Brain microvascular endothelial cell (primary cell): ENCODE data around the gene KRTAP26-1.

ENCODE experiments used
- DNase-seq: peaks from one replicate; pipeline ENCODE4 v3.0.0-alpha.2; 2020
- H3K27ac ChIP-seq: fragments of 250-450 bp; sonication (Bioruptor Pico); 2 replicates; pipeline ENCODE4 v1.5.1; 2020; ENCODE audit warnings: mild to moderate bottlenecking, moderate library complexity
- H3K27me3 ChIP-seq: fragments of 250-450 bp; sonication (Bioruptor Pico); replicated peaks from 2 replicates; pipeline ENCODE4 v1.5.1; 2020; ENCODE audit warnings: mild to moderate bottlenecking
- H3K36me3 ChIP-seq: fragments of 250-450 bp; sonication (Bioruptor Pico); replicated peaks from 2 replicates; pipeline ENCODE4 v1.5.1; 2020; ENCODE audit warnings: mild to moderate bottlenecking
- H3K4me3 ChIP-seq: 2 replicates; pipeline ENCODE4 v1.5.1; 2011; ENCODE audit warnings: low read depth, mild to moderate bottlenecking, control low read depth, low read length, moderate library complexity
- CTCF ChIP-seq: IDR thresholded peaks from 2 replicates; pipeline ENCODE4 v1.5.1; 2011; ENCODE audit warnings: low read depth, mild to moderate bottlenecking, moderate library complexity, low read length, control low read depth, inconsistent platforms; ENCODE audit errors: missing control alignments
- in situ Hi-C: cut with HindIII; loops from 2 replicates; pipeline ENCODE4 v1.10.0; 2017; ENCODE audit warnings: low sequenced_read_pairs, low pct_ligation_motif_present

The KRTAP26-1 gene

DNA sequence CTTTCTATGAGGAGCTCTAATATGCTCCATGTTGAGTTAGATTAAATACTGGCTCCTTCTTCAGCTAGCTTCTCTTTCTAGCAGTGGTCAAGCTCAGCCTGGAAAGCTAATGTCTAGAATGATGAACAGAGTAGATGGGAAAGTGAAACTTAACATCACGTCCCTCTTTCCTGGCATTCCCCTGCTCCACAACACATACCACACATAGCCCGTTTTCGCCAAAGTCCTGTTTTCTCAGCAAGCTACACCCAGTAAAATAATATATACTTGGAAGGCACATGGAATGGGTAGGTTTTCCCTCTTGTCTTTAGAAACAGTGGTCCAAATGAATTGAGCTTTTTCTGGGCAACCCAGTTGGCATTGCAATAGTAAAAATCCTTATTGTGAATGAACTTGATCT is 13.6 kb upstream of the KRTAP26-1 start:
- no peak overlapping the region for H3K4me3 ChIP-seq
- no peaks in the 10 kb centered on the region for H3K27me3 ChIP-seq
- in situ Hi-C loops, result no loop called here
- no peak for TF ChIP-seq CTCF
- no peak overlapping the region for H3K27ac ChIP-seq
- H3K36me3 ChIP-seq, result no peaks in the 10 kb centered on the region
- DNase-seq, result no peak

GRCh38 chr21:30332681-30333080 is 12.6 kb upstream of the KRTAP26-1 start:
- Histone ChIP-seq H3K36me3 (no peaks in the 10 kb centered on the region), H3K27me3 (no peaks in the 10 kb centered on the region), H3K4me3 (no peak overlapping the region), H3K27ac (no peak overlapping the region)
- no peak for TF ChIP-seq CTCF
- in situ Hi-C loops, result no loop called here
- DNase-seq, result no peak

DNA sequence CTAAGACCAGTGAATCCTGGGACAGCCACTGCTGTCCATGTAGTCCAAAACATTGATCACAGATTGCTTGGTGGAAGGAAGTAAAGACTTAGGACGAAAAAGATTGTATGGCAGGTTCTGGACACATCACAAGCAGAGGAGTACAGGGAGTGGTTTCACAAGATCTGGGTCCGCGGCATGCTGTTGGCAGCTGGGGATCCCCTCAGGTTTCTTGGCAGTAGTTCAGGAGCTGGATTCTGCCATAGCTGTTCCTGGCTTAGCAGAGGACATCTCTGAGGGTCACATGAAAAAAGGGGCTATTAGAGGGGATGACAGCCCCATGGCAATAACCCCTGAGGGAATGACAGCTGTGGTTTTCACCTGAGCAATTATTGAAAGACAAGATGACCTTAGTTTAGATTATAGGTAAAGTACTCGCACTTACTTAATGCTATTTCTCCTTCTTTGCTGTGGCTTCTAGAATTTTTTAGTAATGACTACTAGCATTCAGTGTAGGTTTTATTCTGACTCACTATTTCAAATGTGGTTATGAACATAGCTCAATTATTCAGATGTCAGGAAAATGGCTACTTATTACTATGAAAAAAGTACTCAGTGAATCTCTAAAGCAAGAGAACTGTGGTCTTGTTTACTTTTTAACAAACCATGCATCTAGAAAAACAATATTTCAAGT is 9.2 kb upstream of the KRTAP26-1 start:
- peak; percentile 19 for DNase-seq
- Histone ChIP-seq H3K36me3 (no peaks in the 10 kb centered on the region), H3K27ac (no peak overlapping the region), H3K4me3 (no peak overlapping the region), H3K27me3 (no peaks in the 10 kb centered on the region)
- in situ Hi-C loops, result no loop called here
- TF ChIP-seq CTCF, result no peak

- Histone ChIP-seq H3K4me3 (no peak overlapping the region), H3K36me3 (no peaks in the 10 kb centered on the region), H3K27me3 (no peaks in the 10 kb centered on the region), H3K27ac (no peak overlapping the region)
- in situ Hi-C loops, result no loop called here
- TF ChIP-seq CTCF, result no peak
- DNase-seq, result no peak
Observed at GRCh38 chr21:30326390-30326789, 6.3 kb upstream of the KRTAP26-1 start.

DNA sequence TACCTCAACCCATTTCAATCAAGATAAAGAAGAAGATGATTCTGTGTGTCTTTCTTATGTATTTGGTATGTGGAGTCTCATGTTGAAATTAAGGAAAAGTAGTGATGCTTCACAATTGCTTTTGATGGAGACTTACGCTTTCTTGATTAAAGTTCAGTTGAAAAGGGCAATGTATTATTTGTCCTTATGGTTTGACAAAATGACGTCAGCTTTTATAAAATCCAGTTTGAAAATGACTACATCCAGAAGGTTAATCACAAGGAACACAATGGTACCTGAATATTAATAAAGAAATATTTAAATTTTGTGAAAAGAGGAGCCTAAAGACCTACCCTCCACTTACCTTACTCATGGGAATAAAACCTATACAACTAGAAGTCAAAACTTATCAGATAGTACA is 4.4 kb downstream of the KRTAP26-1 start:
- Histone ChIP-seq H3K27me3 (no peaks in the 10 kb centered on the region), H3K36me3 (no peaks in the 10 kb centered on the region), H3K4me3 (no peak overlapping the region), H3K27ac (no peak overlapping the region)
- no peak for TF ChIP-seq CTCF
- DNase-seq, result no peak
- in situ Hi-C loops, result no loop called here

- Histone ChIP-seq H3K27ac (no peak overlapping the region), H3K36me3 (no peaks in the 10 kb centered on the region), H3K4me3 (no peak overlapping the region), H3K27me3 (no peaks in the 10 kb centered on the region)
- in situ Hi-C loops, result no loop called here
- DNase-seq, result no peak
- TF ChIP-seq CTCF, result no peak
Observed at GRCh38 chr21:30306884-30307283, 13.2 kb downstream of the KRTAP26-1 start.
